GM21423 (cell line): ENCODE data around the gene HS3ST4.
"Not testable (repeated sequence)": the region's sequence is repeated elsewhere in the genome, so short reads cannot be mapped to it uniquely, and the experiment has no call there.

Experiments
- ATAC-seq: cut with Tn5 transposase; IDR thresholded peaks from one replicate; pipeline ENCODE4 v1.9.1; 2021; ENCODE audit warnings: mild to moderate bottlenecking, moderate library complexity; ENCODE audit not compliant: unreplicated experiment

Gene HS3ST4

DNA sequence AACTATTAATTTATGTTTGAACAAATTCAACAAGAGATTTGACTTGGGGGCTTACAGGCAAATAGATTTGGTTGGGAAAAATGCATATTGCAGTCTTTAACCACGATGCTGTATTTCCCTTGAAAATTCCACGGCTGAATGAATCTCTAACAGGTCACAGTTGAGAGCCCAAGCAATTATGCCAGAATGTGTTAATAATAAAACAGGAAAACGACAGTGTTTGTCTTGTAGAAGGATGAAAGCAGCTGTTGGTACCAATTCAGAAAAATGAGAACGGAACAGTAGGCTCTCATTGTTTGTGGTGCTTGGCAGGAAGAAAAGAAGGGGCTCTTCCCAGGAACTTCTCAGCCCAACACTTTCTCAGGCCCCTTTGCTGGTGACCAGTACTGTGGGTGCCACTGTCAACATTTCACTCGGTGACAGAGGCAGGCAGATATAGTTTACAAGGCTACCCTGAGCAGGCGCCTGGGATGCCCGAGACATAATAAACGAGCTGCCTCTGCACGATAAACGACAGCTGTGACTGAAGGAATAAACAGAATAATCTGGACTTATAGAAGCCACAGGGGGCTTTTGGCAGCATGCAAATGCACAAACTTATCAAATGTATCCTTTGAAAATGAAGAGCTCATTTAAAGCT lies 387.1 kb downstream of the HS3ST4 start:
- ATAC-seq, result no peak

DNA sequence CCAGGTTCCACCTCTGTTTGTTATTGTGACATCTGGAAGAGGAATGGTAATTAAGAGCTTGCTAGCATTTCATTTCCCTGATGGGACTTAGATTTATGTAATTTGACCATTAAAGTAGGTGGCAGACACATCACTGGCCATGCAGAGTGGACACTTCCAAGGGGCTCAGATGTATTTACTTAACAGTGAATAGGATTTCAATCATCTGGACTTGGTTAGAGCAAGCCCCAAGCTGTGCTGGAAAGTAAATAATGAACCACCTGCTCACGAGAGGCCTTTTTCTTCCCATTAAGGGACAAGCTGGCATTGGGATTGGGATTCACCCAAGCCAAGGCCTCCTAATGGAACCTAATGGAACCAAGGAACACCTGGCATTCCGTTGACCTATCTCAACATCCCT lies 395.3 kb downstream of the HS3ST4 start:
- no peak for ATAC-seq

DNA sequence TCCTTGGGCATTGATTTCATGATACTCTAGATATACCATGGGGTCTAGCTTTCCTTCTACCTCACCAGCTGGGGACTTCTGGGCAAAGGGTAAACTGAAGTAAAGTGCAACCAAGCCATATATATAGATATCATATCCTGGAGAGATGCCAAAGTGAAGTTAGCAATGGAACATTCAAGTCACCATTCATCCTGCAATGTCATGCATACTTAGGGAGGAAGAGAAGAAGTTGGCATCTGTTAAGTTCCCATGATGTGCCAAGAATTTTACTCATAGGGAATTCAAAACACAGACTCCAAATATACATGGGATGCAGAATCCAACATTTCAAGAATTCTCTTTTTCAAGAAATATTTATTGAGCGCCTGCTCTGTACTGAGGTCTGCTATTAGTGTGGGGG lies 399.8 kb downstream of the HS3ST4 start:
- ATAC-seq, result no peak

DNA sequence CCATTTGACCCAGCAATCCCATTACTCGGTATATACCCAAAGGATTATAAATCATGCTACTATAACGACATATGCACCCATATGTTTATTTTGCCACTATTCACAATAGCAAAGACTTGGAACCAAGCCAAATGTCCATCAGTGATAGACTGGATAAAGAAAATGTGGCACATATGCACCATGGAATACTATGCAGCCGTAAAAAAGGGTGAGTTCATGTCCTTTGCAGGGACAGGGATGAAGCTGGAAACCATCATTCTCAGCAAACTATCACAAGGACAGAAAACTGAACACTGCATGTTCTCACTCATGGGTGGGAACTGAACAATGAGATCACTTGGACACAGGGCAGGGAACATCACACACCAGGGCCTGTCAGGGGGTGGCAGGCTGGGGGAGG lies 406.4 kb downstream of the HS3ST4 start:
- not testable (repeated sequence) for ATAC-seq

DNA sequence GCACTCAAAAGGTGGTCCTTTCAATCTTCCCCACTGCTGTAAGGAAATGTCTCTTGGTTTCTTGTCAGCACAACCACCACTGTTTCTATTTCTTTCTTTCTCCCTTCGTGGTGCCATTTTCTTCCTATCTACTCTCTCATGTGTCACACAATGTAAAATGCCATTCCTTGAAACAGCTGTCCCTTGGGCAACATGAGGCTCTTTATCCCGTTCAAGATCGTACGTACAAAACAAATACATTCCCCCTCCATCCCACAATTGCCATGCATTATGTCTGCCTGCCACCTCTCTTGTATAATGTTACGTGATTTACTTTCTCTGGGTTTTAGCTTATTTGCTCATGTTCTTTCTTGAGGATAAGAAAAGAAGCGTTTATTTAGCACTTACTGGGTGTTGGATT lies 410.6 kb downstream of the HS3ST4 start:
- ATAC-seq, result no peak

DNA sequence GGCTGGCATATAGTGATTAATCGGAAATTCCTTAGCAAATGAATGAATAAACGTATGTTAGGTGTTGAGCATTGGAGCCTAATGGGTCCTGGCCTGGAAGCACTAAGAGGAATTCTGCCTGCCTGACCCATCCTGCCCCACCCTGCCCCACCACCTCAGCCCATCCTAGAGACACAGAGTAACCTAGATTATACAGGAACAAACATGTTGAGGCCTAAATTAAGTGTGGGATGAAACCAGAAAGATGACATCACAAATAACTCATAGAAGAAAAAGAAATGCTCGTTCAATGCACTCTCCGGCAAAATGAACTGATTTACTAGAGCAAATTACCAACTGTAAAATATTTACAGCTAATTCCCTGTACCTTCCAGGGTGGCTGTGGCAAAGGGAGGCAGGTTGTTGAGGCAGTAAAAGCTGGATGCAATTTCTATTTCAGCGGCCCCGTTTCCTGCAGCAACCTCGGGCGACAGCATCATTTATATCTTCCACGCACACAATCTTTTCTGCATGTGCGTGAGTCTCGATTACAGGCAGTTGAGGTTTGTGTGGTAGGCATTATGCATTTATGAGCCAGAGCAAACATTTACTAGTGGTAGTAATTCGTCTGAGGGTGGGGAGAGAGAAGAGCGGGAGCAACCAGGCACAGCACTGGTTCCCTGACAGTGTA lies 417.2 kb downstream of the HS3ST4 start:
- no peak for ATAC-seq

DNA sequence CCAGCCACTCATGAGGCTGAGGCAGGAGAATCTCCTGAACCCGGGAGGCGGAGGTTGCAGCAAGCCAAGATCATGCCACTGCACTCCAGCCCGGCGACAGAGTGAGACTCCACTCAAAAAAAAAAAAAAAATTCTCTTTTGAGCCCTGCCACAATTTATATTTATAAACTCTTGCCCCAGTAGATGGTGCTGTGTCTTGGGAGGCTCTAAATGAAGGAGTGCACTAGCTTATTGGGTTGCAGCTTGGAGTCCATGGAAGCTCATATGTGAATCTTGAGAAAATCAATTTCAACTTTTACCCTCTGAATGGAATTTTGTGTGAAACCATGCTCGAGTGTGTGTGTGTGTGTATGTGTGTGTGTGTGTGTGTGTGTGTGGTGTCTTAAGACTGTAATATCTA lies 420.1 kb downstream of the HS3ST4 start:
- no peak for ATAC-seq

DNA sequence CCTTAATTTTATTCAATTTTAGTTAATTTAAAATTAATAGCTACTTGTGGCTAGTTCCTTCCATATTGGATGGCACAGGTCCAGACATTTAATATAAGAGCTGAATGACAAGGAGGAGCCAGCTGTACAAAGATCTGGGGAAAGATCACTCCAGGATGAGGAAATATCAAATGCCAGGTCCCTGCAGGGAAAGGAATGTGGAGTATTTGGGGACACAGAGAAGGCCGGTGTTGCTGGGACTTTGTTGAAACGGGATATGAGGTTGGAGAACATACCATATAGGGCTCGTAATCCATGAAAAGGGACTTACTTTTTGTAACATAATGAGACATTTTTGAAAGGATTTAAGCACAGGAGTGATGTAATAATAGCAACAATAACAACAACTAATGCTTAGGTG lies 426.8 kb downstream of the HS3ST4 start:
- ATAC-seq, result no peak

DNA sequence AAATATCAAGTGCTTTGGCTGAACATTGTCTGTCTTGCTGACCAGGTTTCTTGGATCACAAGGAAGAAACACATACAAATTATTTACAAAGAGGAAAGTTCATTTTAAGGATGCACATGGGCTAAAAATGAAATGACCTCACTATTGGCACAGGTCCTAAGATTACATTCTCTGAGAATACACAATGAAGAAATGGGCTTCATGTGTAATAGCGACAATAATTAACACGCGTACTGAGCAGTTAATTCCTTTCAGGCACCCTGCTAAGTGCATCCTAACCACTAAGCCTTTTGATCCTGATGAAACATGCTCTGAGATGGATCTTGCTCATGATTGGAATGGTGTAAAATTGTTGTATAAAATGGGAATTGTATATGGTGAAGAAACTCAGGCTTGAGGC lies 429.0 kb downstream of the HS3ST4 start:
- ATAC-seq, result no peak

DNA sequence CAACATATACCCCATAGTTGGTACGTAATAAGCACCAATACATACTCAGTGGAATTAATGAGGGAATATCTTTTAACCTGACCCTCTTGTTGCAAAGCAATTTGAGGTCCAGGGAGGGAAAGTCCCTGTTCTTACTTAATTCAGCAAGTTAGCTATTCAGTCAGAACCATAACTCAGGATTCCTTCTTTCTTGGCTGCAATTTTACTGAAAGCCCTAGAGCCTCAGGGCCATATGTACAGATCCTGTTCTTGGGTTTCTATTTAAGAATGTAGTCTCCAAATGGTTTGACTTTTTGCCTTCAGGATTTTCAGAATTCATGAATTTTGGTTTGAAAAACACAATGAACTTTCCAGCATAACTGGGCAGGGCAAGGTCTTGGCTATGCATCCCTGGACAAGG lies 436.5 kb downstream of the HS3ST4 start:
- no peak for ATAC-seq

DNA sequence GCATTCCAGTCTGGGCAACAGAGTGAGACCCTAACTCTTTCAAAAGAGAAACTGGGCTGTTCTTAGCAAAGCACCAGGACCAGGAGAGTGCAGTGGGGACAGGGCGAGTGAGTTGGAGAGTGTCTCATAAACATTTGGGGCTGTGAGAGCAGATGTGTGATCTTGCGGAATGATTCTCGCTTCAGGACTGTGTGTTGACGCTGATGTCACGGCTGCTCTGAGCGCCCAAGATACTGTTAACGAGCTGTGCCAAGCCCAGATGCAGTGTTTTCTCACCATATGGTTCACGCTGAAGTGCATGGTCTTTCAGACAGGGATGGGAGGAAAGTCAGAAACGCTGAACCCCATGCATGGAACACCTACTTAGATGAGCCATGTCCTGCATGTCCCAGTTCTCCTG lies 438.2 kb downstream of the HS3ST4 start:
- no peak for ATAC-seq

DNA sequence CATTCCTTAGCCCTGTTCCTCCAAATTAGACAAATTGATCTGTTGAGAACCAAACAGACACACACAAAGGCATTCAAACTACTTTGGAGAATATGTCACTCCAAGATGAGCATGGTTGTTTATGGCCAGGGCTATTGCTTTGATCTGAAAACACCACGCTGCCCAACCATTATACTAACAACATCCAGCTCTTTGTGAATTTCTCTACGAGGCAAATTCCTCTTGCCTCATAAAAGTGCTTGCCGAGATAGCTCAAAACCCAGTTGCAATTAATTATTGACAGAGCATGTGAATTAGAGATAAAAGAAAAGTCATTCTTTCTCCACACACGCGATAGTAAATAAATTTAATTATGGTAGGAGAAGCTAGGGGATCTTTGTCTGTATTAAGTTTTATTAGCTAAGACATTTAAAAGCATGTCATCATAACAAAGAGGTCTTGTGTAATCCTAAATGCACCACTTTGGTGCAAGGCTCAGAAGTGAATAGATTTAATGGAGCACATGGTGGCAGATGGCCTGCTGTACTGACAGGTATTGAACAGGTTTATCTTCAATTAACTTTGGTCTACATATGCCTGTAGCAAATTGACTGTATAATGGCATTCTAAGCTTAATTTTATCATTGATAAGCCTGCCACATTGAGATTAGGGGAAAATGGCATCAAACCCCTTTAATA lies 441.8 kb downstream of the HS3ST4 start:
- no peak for ATAC-seq

DNA sequence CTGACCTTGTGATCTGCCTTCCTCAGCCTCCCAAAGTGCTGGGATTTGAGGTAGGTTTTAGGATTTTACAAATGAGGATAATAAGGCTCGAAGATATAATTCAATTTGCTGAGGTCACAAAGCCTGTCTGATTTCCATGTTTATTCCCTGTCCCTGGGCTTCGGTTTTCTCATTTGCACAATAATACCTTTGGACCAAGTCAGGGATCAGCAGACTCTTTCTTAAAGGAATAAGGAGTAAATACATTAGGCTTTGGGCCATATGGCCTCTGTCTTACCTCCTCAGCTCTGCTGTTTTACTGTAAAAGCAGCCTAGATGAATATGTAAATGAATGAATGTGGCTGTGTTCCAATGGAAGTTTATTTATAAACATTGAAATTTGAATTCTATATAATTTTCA lies 442.8 kb downstream of the HS3ST4 start:
- ATAC-seq, result no peak

DNA sequence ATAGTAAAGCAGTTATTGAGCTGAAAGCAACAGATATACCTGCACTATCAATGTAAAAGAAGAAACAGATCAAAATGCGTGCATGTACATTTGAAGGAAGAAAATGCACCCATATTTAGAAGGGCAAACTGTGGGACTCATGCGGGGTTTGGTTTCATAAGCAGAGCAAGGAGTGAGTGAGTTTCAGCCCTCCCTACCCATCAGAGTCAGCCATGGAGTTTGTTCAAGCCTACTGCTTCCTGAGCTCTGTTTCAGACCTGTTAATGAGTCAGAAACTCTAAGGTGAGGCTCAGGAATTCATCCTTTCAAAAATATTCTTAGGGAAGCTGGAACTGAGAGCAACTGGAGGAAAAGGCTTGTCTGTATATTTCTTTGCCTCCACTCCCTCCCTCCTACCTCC lies 446.2 kb downstream of the HS3ST4 start:
- no peak for ATAC-seq

DNA sequence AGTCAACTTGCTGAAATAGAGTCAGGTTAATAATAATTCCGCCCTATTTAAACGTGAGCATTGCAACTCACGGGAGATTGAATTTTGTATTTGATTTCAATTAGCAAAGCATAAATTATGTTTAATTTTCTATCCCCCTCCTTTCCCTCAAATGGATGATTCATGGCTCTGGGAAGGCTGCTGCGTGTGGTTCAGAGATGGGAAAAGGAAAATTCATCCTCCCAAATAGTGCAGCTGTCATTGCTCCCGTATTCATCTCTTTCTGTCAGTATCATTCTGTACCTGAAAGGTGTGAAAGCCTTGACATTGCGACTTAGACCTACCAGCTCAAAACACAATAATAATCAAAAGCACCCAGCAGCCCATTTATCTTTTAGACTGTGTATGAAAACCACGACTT lies 447.3 kb downstream of the HS3ST4 start:
- ATAC-seq, result no peak

DNA sequence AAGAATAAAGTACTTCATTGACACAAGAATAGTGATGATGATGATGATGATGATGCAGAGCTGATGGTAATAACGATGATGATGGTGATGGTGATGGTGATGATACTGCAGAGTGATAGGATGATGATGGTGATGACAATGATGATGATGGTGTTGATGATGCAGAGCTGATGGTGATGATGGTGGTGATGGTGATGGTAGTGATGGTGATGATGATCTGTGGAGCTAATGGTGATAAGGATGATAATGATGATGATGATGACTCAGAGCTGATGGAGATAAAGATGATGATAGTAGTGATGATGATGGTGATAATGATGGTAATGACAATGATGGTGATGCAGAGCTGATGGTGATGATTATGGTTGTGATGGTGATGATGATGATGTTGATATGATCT lies 448.1 kb downstream of the HS3ST4 start:
- ATAC-seq, result no peak

DNA sequence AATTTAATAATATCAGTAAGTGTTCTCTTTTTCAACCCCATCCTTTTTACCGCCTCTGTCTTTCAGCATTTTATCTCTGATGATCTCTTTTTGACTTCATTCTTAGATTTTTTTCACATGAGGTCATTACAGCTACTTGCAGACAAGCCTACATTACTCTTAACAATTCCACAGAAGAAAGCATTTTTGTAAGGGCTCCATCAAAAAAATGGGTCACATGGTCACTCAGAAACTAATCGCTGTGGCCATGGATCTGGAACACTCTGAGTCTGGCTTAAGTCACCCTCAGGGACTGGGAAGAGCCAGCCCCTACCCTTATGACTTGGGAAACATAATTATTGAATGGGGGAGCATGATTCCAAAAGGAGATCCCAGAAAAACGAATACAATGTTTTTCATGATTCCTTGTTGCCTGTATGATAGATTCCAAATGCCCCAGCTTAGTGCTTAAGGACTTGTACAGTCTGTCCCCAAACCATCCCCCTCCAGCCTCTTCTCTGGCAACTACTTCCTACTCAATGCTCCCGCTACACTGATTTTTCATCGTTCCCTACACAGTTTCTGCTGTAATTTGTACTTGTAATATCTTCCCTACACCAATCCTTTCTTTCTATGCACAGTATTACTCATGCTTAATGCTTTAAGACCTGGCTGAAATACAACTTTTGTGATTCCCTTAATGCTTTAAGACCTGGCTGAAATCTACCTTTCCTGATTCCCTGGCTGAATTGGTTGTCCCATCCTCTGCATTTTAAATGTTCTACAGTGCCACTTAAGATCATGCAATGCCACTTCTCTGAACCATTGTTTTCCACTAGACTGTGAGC lies 457.8 kb downstream of the HS3ST4 start:
- ATAC-seq, result no peak

DNA sequence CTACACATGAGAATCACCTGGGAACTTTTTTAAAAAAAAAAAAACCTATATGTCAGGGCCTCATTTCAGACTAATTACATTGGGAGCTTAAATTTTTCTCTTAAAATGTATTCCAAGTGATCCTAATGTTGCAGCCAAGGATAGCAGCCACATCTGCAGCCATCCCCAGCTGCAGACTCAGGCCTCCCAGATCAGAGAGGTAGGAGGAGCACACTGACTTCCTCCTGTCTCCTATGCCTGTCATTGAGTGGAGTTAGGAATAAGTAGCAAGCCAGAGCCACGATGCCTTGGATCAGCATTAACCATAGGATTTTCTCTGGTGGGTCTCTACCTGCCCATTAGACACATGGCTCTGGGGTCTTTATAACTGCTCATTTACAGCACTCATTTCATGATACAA lies 463.5 kb downstream of the HS3ST4 start:
- ATAC-seq, result no peak

DNA sequence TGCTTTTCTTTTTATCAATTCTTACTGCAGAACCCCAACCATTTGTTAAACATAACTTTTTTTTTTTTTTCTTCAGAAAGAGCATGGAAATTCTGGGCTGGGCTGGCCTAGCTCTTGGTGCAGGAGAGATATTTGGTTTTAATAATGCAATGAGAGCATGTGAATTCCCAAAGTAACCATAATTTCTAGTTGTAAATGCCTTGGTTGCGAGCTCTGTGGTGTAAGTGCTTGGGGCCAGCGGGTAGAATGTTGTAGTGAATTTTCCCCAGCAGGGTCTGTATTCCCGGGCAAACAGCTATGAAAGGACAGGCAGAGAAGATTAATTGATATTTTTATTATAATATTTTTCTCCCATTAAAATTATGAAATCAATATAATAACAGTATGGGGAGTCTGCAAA lies 465.6 kb downstream of the HS3ST4 start:
- ATAC-seq, result no peak

DNA sequence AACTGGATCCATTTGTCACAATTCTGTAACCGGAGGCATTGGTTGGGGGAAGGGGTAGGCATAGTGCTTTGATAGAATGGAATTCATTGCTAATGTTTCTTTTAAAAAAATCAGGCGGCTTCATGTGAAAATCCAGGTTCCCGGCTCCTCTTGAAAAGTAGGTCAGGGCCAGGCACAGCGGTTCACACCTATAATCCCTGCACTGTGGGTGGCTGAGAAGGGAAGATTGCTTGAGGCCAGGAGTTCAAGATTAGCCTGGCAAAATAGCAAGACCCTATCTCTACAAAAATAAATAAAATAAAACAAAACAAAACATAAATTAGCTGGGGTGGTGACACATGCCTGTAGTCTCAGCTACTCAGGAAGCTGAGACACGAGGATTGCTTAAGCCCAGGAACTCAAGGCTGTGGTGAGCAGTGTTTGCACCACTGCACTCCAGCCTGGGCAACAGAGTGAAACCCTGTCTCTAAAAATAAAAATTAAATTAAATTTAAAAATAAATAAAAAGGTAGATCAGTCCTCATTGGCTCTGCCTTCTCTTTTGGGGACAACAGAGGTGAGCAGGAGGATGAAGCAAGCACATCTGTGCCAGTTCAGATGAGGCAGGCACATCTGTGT lies 466.5 kb downstream of the HS3ST4 start:
- ATAC-seq, result no peak
